ENCODE results near the gene COL13A1.

DNA sequence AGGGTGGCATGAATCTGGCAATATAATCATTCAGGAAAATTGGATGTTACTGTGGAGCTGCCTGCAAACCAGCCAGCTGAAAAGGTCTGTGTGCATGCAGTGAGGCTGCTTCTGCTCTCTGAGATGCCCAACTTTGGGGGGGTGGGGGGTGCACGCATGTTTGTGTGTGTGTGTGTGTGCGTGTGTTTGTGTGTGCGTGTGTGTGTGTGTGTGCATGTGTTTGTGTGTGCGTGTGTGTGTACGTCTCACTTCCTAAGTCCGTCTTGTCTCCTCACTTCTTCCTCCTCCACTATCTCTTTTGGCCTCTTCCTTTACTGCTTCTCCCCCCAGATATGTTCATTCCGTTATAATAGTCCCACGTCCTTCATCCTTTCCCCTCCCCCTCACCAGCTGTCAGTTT, 148.1 kb downstream of the COL13A1 start:
- TF ChIP-seq POLR2A (IDR thresholded peaks at IDR 0.05) (no peak), CTCF (IDR thresholded peaks at IDR 0.05) (no peak)

Measured in adrenal gland (tissue), 5 donors.